Right lobe of liver (tissue), 6 donors: ENCODE results near the gene ZFP36. TPM values are rescaled to one million over a fixed set of nuclear protein-coding genes. Genes with fewer than 3 reads are reported as not detected.

ENCODE experiments used
- ATAC-seq, 4 donors: fragments of 200-7000 bp; cut with Tn5 transposase; one replicate each; pipeline ENCODE4 v1.9.1; 2020; ENCODE audit warnings: mild to moderate bottlenecking in 4 of 4, moderate library complexity in 4 of 4
- DNase-seq, 3 donors: peaks; one replicate each; pipeline ENCODE4 v3.0.0-alpha.2; 2020
- H3K27ac ChIP-seq, 3 donors: fragments of 200-600 bp; one replicate each; pipeline ENCODE4 v1.8.0; 2022
- H3K27me3 ChIP-seq, 2 donors: fragments of 200-600 bp; one replicate each; pipeline ENCODE4 v1.8.0; 2022
- H3K36me3 ChIP-seq, 4 donors: fragments of 200-600 bp; sonication (generic) in 1 of 4; one replicate each; pipeline versions ENCODE4 v1.5.1 to v1.8.0; 2017 to 2022; ENCODE audit warnings: control low read depth in 1 of 4
- H3K4me1 ChIP-seq, 4 donors: fragments of 200-600 bp; sonication (generic) in 1 of 4; one replicate each; pipeline versions ENCODE4 v1.5.1 to v1.8.0; 2017 to 2022; ENCODE audit warnings: control low read depth in 1 of 4
- H3K4me3 ChIP-seq, 3 donors: fragments of 200-600 bp; one replicate each; pipeline ENCODE4 v1.8.0; 2022
- H3K9me3 ChIP-seq, 4 donors: fragments of 200-600 bp; sonication (generic) in 1 of 4; one replicate each; pipeline versions ENCODE4 v1.5.1 to v1.8.0; 2017 to 2022; ENCODE audit warnings: control low read depth in 1 of 4
- POLR2A ChIP-seq: fragments of 450-650 bp; IDR thresholded peaks from one replicate; pipeline ENCODE4 v1.6.1; 2017; ENCODE audit warnings: antibody characterized with exemption, mild to moderate bottlenecking
- WGBS: methylation state at CpG from one replicate; pipeline ENCODE4 v1.1.6; 2018; ENCODE audit warnings: low coverage, low lambda C conversion rate; ENCODE audit not compliant: insufficient coverage; ENCODE audit errors: missing lambda C conversion rate; 5-methylcytosine and 5-hydroxymethylcytosine counted together
- intact Hi-C, 2 donors: fragments of 100-400 bp; cut with DNase I; formaldehyde crosslinking; loops; one replicate each; pipeline versions ENCODE4 v1.11.2 to v1.14.1; 2022
- total RNA-seq, 6 experiments: library from RNA; depleted of rRNA in 2 of 6; stranded (reverse); fragments of >200 nt in 2 of 6; fragmentation: NEBNext Ultra II Directional in 3 of 6; extraction: Animal tissue kit (Norgen Biotek cat#: 25700) in 3 of 6; gene quantifications; one replicate each; pipeline versions ENCODE4 v1.1.0 to v1.2.4, GENCODE V29; 2016 to 2023
- TF ChIP-seq, protein P1 (sequence below), 4 donors: fragments of 200-600 bp in 3 of 4; fragments of 450-650 bp in 1 of 4; IDR thresholded peaks; one replicate each; pipeline versions ENCODE4 v1.5.1 to v1.8.0; 2016 to 2022; ENCODE audit warnings: antibody characterized with exemption in 4 of 4, mild to moderate bottlenecking in 2 of 4
- donor health status: DM: no; HTN: yes; CAD: no.
- donor health status: DM: no; HTN: no; CAD: no.
- donor health status: DM: no; HTN: no; CAD: no.
- donor health status: DM: no; HTN: yes; CAD: no.
- donor health status: DM: no; HTN: yes; CAD: no.

ZFP36 gene
- total RNA-seq, 6 experiments from 2014 or later, result 28.3 to 156 (median 91.7) TPM

DNA sequence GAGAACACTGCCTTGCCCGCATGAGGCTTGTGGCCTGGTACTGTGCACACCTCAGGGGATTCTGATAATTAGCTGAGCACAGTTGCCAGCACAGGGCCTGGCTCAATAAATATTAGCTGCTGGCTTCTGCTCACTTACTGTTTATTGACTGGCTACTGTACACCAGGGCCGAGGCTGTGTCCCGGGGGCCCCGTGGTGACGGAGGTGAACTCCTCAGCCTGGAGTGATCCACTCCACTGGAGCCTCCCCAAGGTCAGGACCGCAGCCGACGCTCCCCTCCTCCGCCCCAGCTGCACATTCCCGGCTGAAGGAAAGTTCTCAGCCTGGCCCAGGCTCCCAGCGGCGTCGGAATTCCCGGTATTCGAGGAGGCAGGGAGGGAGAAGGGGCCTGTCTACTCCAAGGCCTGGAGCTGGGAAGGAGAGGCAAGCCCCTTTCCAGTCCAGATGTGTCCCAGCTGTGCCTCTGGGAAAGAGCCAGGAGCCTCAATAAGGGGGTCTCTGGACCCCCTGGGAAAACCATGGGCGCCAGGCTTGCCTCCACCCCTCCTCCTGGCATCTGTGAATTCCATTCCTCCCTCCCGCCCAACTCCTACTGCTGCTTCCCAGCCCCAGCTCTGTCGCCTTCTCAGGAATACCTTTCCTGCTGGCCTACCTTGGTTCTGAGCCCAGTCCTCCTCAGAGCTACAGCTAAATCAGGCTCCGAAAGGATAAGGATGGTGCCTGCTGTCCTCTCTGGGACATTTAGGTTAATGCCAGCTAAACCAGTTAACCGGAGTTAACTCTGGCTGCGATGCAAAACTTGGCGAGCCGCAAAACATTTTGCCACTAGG, 21.9 kb downstream of the ZFP36 start:
- Histone ChIP-seq H3K9me3 (no peaks in the 10 kb centered on the region), H3K4me1 (no peaks in the 10 kb centered on the region), H3K36me3 (peaks cover 0 to 18% (median 11%) of the 10 kb centered on the region in 4 donors), H3K27ac (no peak overlapping the region), H3K27me3 (no peaks in the 10 kb centered on the region), H3K4me3 (no peak overlapping the region)
- 50% methylated on average over 10 of the region's 23 CpGs for WGBS
- ATAC-seq, result peak; percentile 30 to 47 (median 42)
- DNase-seq, result peak in 1 of 3 donors; percentile 51
- intact Hi-C loops, result no loop called here
- TF ChIP-seq POLR2A, result no peak
- TF ChIP-seq, protein P1, sequence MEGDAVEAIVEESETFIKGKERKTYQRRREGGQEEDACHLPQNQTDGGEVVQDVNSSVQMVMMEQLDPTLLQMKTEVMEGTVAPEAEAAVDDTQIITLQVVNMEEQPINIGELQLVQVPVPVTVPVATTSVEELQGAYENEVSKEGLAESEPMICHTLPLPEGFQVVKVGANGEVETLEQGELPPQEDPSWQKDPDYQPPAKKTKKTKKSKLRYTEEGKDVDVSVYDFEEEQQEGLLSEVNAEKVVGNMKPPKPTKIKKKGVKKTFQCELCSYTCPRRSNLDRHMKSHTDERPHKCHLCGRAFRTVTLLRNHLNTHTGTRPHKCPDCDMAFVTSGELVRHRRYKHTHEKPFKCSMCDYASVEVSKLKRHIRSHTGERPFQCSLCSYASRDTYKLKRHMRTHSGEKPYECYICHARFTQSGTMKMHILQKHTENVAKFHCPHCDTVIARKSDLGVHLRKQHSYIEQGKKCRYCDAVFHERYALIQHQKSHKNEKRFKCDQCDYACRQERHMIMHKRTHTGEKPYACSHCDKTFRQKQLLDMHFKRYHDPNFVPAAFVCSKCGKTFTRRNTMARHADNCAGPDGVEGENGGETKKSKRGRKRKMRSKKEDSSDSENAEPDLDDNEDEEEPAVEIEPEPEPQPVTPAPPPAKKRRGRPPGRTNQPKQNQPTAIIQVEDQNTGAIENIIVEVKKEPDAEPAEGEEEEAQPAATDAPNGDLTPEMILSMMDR (IDR thresholded peaks at IDR 0.05), result no peak

DNA sequence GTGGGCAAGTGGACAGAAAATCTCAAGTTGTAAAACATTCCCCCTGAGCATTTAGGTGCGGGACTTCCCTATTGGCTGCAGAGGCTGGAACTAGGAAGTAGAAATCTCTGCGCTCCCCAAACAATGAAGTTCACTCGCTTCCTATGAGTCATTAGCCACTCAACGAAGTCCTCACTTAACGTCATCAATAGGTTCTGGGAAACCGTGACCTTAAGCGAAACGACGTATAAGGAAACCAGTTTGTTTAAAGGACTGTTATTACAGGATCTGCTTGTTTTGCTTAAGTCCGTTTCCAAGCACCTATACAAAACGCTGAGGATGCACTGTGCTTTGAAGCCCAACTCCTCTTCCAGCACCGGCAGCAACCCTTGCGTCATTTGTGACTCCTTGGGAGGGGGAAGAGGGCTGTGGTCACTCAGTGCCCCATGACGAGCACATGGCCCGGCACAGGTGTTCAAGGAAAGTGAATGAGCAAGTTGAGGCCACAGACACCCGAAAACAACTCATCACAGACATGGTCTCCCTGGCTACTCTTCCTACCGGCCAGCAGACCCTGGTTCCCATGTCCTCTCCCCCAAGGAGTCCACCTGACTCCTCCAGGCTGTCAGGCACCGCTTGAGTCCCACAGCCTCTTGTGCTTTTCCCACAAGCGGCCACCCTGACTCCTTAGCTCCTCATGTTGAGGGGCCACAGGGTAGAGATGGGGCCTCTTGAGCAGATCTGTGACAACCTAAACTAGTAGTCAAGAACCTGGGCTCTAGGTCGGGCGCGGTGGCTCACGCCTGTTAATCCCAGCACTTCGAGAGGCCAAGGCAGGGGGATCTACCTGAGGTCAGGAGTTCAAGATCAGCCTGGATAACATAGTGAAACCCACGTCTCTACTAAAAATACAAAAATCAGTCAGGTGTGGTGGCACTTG, 24.3 kb downstream of the ZFP36 start:
- intact Hi-C loops, result loop anchor here in 1 of 2 donors (10.0 kb wide), 1 partner anchor 104 kb away; the partner anchor contains the start of gene EID2B
- Histone ChIP-seq H3K36me3 (peaks cover 0 to 31% (median 19%) of the 10 kb centered on the region in 4 donors), H3K4me1 (peaks cover 0 to 17% (median 4%) of the 10 kb centered on the region in 4 donors), H3K4me3 (no peak overlapping the region), H3K9me3 (no peaks in the 10 kb centered on the region), H3K27ac (peak overlapping the region in 2 of 3 donors; percentile 36 to 76), H3K27me3 (no peaks in the 10 kb centered on the region)
- 78% methylated on average over 12 of the region's 25 CpGs for WGBS
- ATAC-seq, result peak; percentile 46 to 68 (median 63)
- DNase-seq, result no peak
- TF ChIP-seq, protein P1 (IDR thresholded peaks at IDR 0.05), result no peak
- TF ChIP-seq POLR2A, result no peak

DNA sequence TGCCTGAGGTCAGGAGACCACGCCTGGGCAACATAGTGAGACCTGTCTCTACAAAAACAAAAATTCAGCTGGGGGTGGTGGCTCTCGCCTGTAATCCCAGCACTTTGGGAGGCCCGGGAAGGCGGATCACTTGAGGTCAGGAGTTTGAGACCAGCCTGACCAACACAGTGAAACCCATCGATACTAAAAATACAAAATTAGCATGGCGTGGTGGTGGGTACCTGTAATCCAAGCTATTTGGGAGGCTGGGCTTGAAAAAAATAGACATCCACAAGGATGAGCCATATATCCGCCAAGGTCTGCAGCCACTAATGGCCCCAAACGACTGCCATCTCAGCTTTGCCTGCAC, 26.0 kb downstream of the ZFP36 start:
- Histone ChIP-seq H3K9me3 (no peaks in the 10 kb centered on the region), H3K27ac (no peak overlapping the region), H3K27me3 (no peaks in the 10 kb centered on the region), H3K36me3 (peaks cover 0 to 31% (median 19%) of the 10 kb centered on the region in 4 donors), H3K4me3 (no peak overlapping the region), H3K4me1 (peaks cover 0 to 17% (median 4%) of the 10 kb centered on the region in 4 donors)
- no peak for ATAC-seq
- TF ChIP-seq, protein P1 (IDR thresholded peaks at IDR 0.05), result no peak
- TF ChIP-seq POLR2A, result no peak
- WGBS, result 90% methylated on average over 2 of the region's 8 CpGs
- intact Hi-C loops, result loop anchor here in 1 of 2 donors (10.0 kb wide), 1 partner anchor 102 kb away; the partner anchor contains the start of gene EID2B
- no peak for DNase-seq

DNA sequence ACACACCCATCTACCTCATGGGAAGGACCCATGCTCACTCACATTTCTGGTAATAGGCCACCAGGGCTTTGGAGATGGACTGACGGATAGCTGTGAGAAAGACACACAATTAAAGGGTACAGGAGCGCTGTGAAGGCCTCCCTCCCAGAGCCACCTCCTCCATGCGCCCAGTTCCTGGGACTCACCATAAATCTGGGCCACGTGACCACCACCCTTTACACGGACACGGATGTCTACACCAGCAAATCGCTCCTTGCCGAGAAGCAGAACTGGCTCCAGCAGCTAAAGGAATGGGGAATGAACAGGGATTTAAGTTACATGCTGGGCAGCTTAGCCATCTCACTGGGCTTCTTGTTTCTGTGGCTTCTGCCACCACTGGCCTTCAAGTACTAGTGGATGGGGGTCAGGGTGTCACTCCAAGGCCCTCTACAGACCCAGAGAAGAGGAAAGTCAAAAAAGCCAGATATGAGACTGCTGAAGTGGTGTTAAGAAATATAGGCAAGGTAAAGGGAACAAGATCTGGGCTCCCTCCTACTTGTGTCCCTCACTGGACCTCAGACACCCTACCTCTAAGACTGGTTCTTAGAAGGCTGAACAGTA, 26.9 kb downstream of the ZFP36 start:
- intact Hi-C loops, result loop anchor here in 1 of 2 donors (10.0 kb wide), 1 partner anchor 101 kb away; the partner anchor contains the start of gene EID2B

More for the DNA sequence above, 26.9 kb downstream of the ZFP36 start:
- Histone ChIP-seq H3K9me3 (no peaks in the 10 kb centered on the region), H3K36me3 (peaks cover 0 to 31% (median 19%) of the 10 kb centered on the region in 4 donors), H3K27me3 (no peaks in the 10 kb centered on the region), H3K27ac (no peak overlapping the region), H3K4me3 (no peak overlapping the region), H3K4me1 (peaks cover 0 to 17% (median 4%) of the 10 kb centered on the region in 4 donors)
- WGBS, result no CpG with 5 or more reads among the region's 8 CpGs
- TF ChIP-seq POLR2A, result no peak
- TF ChIP-seq, protein P1 (IDR thresholded peaks at IDR 0.05), result no peak
- ATAC-seq (no peak), DNase-seq (no peak)
